Smooth muscle cell (in vitro differentiated cells): ENCODE results near the gene DTNB. TPM values are rescaled to one million over a fixed set of nuclear protein-coding genes. Genes with fewer than 3 reads are reported as not detected.

Experiments used
- DNase-seq: peaks from one replicate; lab custom pipeline; 2025; ENCODE audit not compliant: unreplicated experiment; lab: John Stamatoyannopoulos, UW
- H2AFZ ChIP-seq: fragments of 200-600 bp; sonication (generic); 2 replicates; pipeline ENCODE4 v1.6.0; 2016; ENCODE audit warnings: antibody characterized with exemption, low read depth, mild to moderate bottlenecking
- H3F3A ChIP-seq: fragments of 200-600 bp; sonication (generic); 2 replicates; pipeline ENCODE4 v1.6.0; 2017; ENCODE audit warnings: antibody characterized with exemption, low read depth
- H3K27ac ChIP-seq: fragments of 200-600 bp; sonication (generic); 2 replicates; pipeline ENCODE4 v1.5.1; 2016; ENCODE audit warnings: low read depth, mild to moderate bottlenecking
- H3K27me3 ChIP-seq: fragments of 200-600 bp; sonication (generic); 2 replicates; pipeline ENCODE4 v1.6.1; 2016; ENCODE audit warnings: low read depth, mild to moderate bottlenecking
- H3K36me3 ChIP-seq: fragments of 200-600 bp; sonication (generic); 2 replicates; pipeline ENCODE4 v1.5.1; 2016; ENCODE audit warnings: low read depth
- H3K4me1 ChIP-seq: fragments of 200-600 bp; sonication (generic); 2 replicates; pipeline ENCODE4 v1.5.1; 2016; ENCODE audit warnings: low read depth
- H3K4me2 ChIP-seq: fragments of 200-600 bp; sonication (generic); 2 replicates; pipeline ENCODE4 v1.6.0; 2016; ENCODE audit warnings: mild to moderate bottlenecking
- H3K4me3 ChIP-seq: fragments of 200-600 bp; sonication (generic); 2 replicates; pipeline ENCODE4 v1.5.1; 2016; ENCODE audit warnings: mild to moderate bottlenecking
- H3K79me2 ChIP-seq: fragments of 200-600 bp; sonication (generic); 2 replicates; pipeline ENCODE4 v1.6.0; 2016; ENCODE audit warnings: low read depth, mild to moderate bottlenecking
- H3K9ac ChIP-seq: fragments of 200-600 bp; sonication (generic); 2 replicates; pipeline ENCODE4 v1.6.0; 2016; ENCODE audit warnings: low read depth
- H3K9me3 ChIP-seq: fragments of 200-600 bp; sonication (generic); replicated peaks from 2 replicates; pipeline ENCODE4 v1.5.1; 2016; ENCODE audit warnings: low read depth
- H4K20me1 ChIP-seq: fragments of 200-600 bp; sonication (generic); 2 replicates; pipeline ENCODE4 v1.6.0; 2016; ENCODE audit warnings: low read depth
- CTCF ChIP-seq: fragments of 200-600 bp; sonication (generic); IDR thresholded peaks from 2 replicates; pipeline ENCODE4 v1.5.1; 2017; ENCODE audit warnings: borderline replicate concordance, mild to moderate bottlenecking, antibody characterized with exemption; ENCODE audit not compliant: insufficient read depth, poor library complexity, severe bottlenecking
- WGBS: methylation state at CpG from one replicate; pipeline ENCODE4 v1.1.7; 2016; ENCODE audit warnings: low lambda C conversion rate; 5-methylcytosine and 5-hydroxymethylcytosine counted together
- polyA plus RNA-seq: library from polyadenylated mRNA; unstranded; fragments of >200 nt; fragmentation: Nextera tagmentation; extraction: Ambion mirVana; gene quantifications from 2 replicates; pipeline ENCODE4 v1.2.1, GENCODE V29; 2016
- total RNA-seq: library from RNA; depleted of rRNA; stranded (reverse); fragments of >200 nt; gene quantifications from 2 replicates; pipeline ENCODE4 v1.2.3, GENCODE V29; 2014

Gene DTNB
- total and polyA plus RNA-seq, 2 experiments from 2014 or later = 4.9 to 5.4 TPM

- Histone ChIP-seq H2AFZ (no peak overlapping the region), H3K36me3 (no peaks in the 10 kb centered on the region), H3K4me2 (no peak overlapping the region), H4K20me1 (no peaks in the 10 kb centered on the region), H3K4me3 (no peak overlapping the region), H3K27me3 (no peaks in the 10 kb centered on the region), H3K4me1 (peaks cover 4% of the 10 kb centered on the region), H3K27ac (no peak overlapping the region), H3K9ac (no peak overlapping the region), H3K9me3 (no peaks in the 10 kb centered on the region), H3F3A (no peaks in the 10 kb centered on the region), H3K79me2 (no peaks in the 10 kb centered on the region)
- no peak for DNase-seq
- TF ChIP-seq CTCF = no peak
- WGBS = 91% methylated on average over 7 of the region's 7 CpGs
Observed at GRCh38 chr2:25381502-25381901, 291.9 kb downstream of the DTNB start.

- no peaks in the 10 kb centered on the region for H3F3A ChIP-seq
- 88% methylated on average over 12 of the region's 12 CpGs for WGBS
- no peak overlapping the region for H3K4me2 ChIP-seq
- H3K9me3 ChIP-seq = no peaks in the 10 kb centered on the region
- no peak overlapping the region for H2AFZ ChIP-seq
- H3K4me1 ChIP-seq = peaks cover 4% of the 10 kb centered on the region
- no peak overlapping the region for H3K27ac ChIP-seq
- no peak for DNase-seq
- H4K20me1 ChIP-seq = no peaks in the 10 kb centered on the region
- TF ChIP-seq CTCF = no peak
- H3K27me3 ChIP-seq = no peaks in the 10 kb centered on the region
- no peak overlapping the region for H3K9ac ChIP-seq
- no peaks in the 10 kb centered on the region for H3K36me3 ChIP-seq
- no peak overlapping the region for H3K4me3 ChIP-seq
- no peaks in the 10 kb centered on the region for H3K79me2 ChIP-seq
Observed at GRCh38 chr2:25380586-25381375, 292.6 kb downstream of the DTNB start.

- Histone ChIP-seq H3K79me2 (no peaks in the 10 kb centered on the region), H4K20me1 (no peaks in the 10 kb centered on the region), H3K9me3 (no peaks in the 10 kb centered on the region), H3K9ac (no peak overlapping the region), H3K36me3 (no peaks in the 10 kb centered on the region), H3F3A (no peaks in the 10 kb centered on the region), H3K27ac (no peak overlapping the region), H3K4me2 (no peak overlapping the region), H2AFZ (no peak overlapping the region), H3K4me1 (peaks cover 4% of the 10 kb centered on the region), H3K27me3 (no peaks in the 10 kb centered on the region), H3K4me3 (no peak overlapping the region)
- no peak for TF ChIP-seq CTCF
- 94% methylated on average over 5 of the region's 5 CpGs for WGBS
- DNase-seq = no peak
Observed at GRCh38 chr2:25380023-25380422, 293.4 kb downstream of the DTNB start.

GRCh38 chr2:25379535-25379934, 293.8 kb downstream of the DTNB start:
- no peaks in the 10 kb centered on the region for H3F3A ChIP-seq
- H2AFZ ChIP-seq = no peak overlapping the region
- H3K4me1 ChIP-seq = peaks cover 4% of the 10 kb centered on the region
- no peaks in the 10 kb centered on the region for H3K9me3 ChIP-seq
- H3K27ac ChIP-seq = no peak overlapping the region
- H3K36me3 ChIP-seq = no peaks in the 10 kb centered on the region
- no peaks in the 10 kb centered on the region for H4K20me1 ChIP-seq
- 95% methylated on average over 6 of the region's 6 CpGs for WGBS
- no peak overlapping the region for H3K4me2 ChIP-seq
- DNase-seq = no peak
- no peaks in the 10 kb centered on the region for H3K79me2 ChIP-seq
- H3K27me3 ChIP-seq = no peaks in the 10 kb centered on the region
- no peak overlapping the region for H3K4me3 ChIP-seq
- no peak overlapping the region for H3K9ac ChIP-seq
- TF ChIP-seq CTCF = no peak
